ENCODE measurements around the gene CLCN2.

CLCN2 gene

DNA sequence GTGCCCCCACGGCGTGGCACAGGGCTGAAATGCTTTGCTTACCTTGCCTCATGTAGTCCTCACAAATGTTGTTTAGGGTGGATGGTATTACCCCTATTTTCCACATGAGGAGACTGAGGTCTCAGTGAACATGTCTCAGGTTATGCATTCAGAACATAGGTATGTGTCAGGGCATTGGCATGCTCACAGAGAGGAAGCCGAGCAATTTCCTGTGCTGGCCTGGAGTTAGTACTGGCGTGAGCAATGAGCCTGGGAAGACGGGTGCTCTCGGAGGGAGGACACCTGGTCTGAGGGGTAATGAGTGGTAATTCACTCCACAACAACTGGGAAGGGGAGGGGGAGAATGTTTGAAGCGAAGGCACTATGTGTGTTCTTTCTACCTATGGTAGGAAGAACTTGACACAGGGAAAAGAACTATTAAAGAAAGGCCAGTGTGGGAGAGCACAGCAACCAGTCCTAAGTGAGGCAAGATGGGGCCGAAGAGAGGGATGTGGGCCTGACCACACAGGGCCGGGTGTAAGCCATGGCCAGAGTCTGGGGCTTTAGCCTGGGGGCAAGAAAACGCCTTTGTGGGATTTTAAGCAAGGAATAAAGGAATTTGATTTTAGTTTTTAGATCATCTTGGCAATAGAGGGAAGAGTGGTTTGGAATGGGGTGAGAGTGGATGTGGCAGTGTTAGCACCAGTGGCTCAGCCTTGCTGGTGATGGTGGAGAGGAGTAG, 28.9 kb downstream of the CLCN2 start:
- TF ChIP-seq, protein P1, sequence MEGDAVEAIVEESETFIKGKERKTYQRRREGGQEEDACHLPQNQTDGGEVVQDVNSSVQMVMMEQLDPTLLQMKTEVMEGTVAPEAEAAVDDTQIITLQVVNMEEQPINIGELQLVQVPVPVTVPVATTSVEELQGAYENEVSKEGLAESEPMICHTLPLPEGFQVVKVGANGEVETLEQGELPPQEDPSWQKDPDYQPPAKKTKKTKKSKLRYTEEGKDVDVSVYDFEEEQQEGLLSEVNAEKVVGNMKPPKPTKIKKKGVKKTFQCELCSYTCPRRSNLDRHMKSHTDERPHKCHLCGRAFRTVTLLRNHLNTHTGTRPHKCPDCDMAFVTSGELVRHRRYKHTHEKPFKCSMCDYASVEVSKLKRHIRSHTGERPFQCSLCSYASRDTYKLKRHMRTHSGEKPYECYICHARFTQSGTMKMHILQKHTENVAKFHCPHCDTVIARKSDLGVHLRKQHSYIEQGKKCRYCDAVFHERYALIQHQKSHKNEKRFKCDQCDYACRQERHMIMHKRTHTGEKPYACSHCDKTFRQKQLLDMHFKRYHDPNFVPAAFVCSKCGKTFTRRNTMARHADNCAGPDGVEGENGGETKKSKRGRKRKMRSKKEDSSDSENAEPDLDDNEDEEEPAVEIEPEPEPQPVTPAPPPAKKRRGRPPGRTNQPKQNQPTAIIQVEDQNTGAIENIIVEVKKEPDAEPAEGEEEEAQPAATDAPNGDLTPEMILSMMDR (IDR thresholded peaks at IDR 0.05; ENCODE audit: low read length) = no peak
- TF ChIP-seq EZH2phosphoT487 (IDR thresholded peaks at IDR 0.05; ENCODE audit: low read length) (no peak), EZH2 (optimal IDR thresholded peaks at IDR 0.05; ENCODE audit: low read depth, low read length) (no peak)
- no peak overlapping the region for H3K4me3 ChIP-seq (ENCODE audit: low read length)
- no peak for DNase-seq
- H3K27ac ChIP-seq (ENCODE audit: low read length) = no peak overlapping the region
- H3K4me2 ChIP-seq (ENCODE audit: low read depth, low read length) = no peak overlapping the region
- H3K4me1 ChIP-seq (ENCODE audit: low read length) = 0 out of 2 replicates have a peak, but pooled peaks cover 4% of the 10 kb centered on the region
- H2AFZ ChIP-seq (ENCODE audit: low read length) = no peak overlapping the region
- H3K9ac ChIP-seq (ENCODE audit: low read length) = no peak overlapping the region
- H3K27me3 ChIP-seq (replicated peaks; ENCODE audit: insufficient read depth, low read length) = no peaks in the 10 kb centered on the region
- no peaks in the 10 kb centered on the region for H3K9me2 ChIP-seq (replicated peaks; ENCODE audit: insufficient read depth, low read length)
- H3F3A ChIP-seq (ENCODE audit: insufficient read depth, low read length) = peaks cover 53% of the 10 kb centered on the region
- peaks cover 35% of the 10 kb centered on the region for H4K20me1 ChIP-seq (ENCODE audit: insufficient read depth, low read length)
- H3K9me3 ChIP-seq (replicated peaks; ENCODE audit: insufficient read depth, low read length) = no peaks in the 10 kb centered on the region
- H3K79me2 ChIP-seq (ENCODE audit: low read length) = peaks cover 48% of the 10 kb centered on the region
- peaks cover 31% of the 10 kb centered on the region for H3K36me3 ChIP-seq (replicated peaks; ENCODE audit: insufficient read depth, low read length)

GRCh38 chr3:184328516-184328915, 32.9 kb downstream of the CLCN2 start:
- H3K9me2 ChIP-seq (replicated peaks; ENCODE audit: insufficient read depth, low read length) = no peaks in the 10 kb centered on the region
- H3K79me2 ChIP-seq (ENCODE audit: low read length) = peaks cover 87% of the 10 kb centered on the region
- no peaks in the 10 kb centered on the region for H3K4me1 ChIP-seq (ENCODE audit: low read length)
- no peak overlapping the region for H3K4me2 ChIP-seq (ENCODE audit: low read depth, low read length)
- H3K36me3 ChIP-seq (replicated peaks; ENCODE audit: insufficient read depth, low read length) = peaks cover 69% of the 10 kb centered on the region
- H3K9me3 ChIP-seq (replicated peaks; ENCODE audit: insufficient read depth, low read length) = no peaks in the 10 kb centered on the region
- no peak overlapping the region for H3K4me3 ChIP-seq (ENCODE audit: low read length)
- no peak for DNase-seq
- TF ChIP-seq, protein P1 (IDR thresholded peaks at IDR 0.05; ENCODE audit: low read length) = no peak
- no peak for TF ChIP-seq EZH2phosphoT487 (IDR thresholded peaks at IDR 0.05; ENCODE audit: low read length)
- peaks cover 27% of the 10 kb centered on the region for H4K20me1 ChIP-seq (ENCODE audit: insufficient read depth, low read length)
- no peaks in the 10 kb centered on the region for H3K27me3 ChIP-seq (replicated peaks; ENCODE audit: insufficient read depth, low read length)
- no peak overlapping the region for H3K9ac ChIP-seq (ENCODE audit: low read length)
- H2AFZ ChIP-seq (ENCODE audit: low read length) = no peak overlapping the region
- H3K27ac ChIP-seq (ENCODE audit: low read length) = no peak overlapping the region
- H3F3A ChIP-seq (ENCODE audit: insufficient read depth, low read length) = peaks cover 35% of the 10 kb centered on the region

DNA sequence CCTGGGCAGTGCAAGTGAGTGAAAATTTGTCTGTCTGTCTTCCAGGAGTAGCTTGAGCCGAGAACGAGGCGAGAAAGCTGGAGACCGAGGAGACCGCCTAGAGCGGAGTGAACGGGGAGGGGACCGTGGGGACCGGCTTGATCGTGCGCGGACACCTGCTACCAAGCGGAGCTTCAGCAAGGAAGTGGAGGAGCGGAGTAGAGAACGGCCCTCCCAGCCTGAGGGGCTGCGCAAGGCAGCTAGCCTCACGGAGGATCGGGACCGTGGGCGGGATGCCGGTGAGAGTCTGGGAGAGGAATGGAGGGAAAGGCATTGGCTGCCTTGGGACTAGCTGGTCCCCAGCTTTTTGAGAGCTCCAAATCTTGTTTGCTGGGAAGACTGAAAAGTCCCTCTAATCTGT, 34.2 kb downstream of the CLCN2 start:
- H3K4me1 ChIP-seq (ENCODE audit: low read length) = no peaks in the 10 kb centered on the region
- DNase-seq = no peak
- no peak overlapping the region for H3K27ac ChIP-seq (ENCODE audit: low read length)
- H3K9me2 ChIP-seq (replicated peaks; ENCODE audit: insufficient read depth, low read length) = no peaks in the 10 kb centered on the region
- no peak overlapping the region for H3K4me2 ChIP-seq (ENCODE audit: low read depth, low read length)
- H3K27me3 ChIP-seq (replicated peaks; ENCODE audit: insufficient read depth, low read length) = no peaks in the 10 kb centered on the region
- H2AFZ ChIP-seq (ENCODE audit: low read length) = no peak overlapping the region
- H3K36me3 ChIP-seq (replicated peaks; ENCODE audit: insufficient read depth, low read length) = peaks cover 75% of the 10 kb centered on the region
- no peaks in the 10 kb centered on the region for H3K9me3 ChIP-seq (replicated peaks; ENCODE audit: insufficient read depth, low read length)
- peaks cover 21% of the 10 kb centered on the region for H3F3A ChIP-seq (ENCODE audit: insufficient read depth, low read length)
- H3K9ac ChIP-seq (ENCODE audit: low read length) = no peak overlapping the region
- peaks cover 87% of the 10 kb centered on the region for H3K79me2 ChIP-seq (ENCODE audit: low read length)
- TF ChIP-seq EZH2phosphoT487 (IDR thresholded peaks at IDR 0.05; ENCODE audit: low read length) (no peak), EZH2 (optimal IDR thresholded peaks at IDR 0.05; ENCODE audit: low read depth, low read length) (no peak)
- TF ChIP-seq, protein P1 (IDR thresholded peaks at IDR 0.05; ENCODE audit: low read length) = no peak
- H4K20me1 ChIP-seq (ENCODE audit: insufficient read depth, low read length) = peaks cover 15% of the 10 kb centered on the region; the same call in 1 of the 2 replicates
- no peak overlapping the region for H3K4me3 ChIP-seq (ENCODE audit: low read length)
